Thoracic aorta (tissue), 2 donors: Measurements from ENCODE around the gene NDUFAB1. TPM values are rescaled to one million over a fixed set of nuclear protein-coding genes. Genes with fewer than 3 reads are reported as not detected.

Source experiments
- ATAC-seq: fragments of 150-250 bp; one replicate; pipeline ENCODE4 v1.8.0; 2017; ENCODE audit warnings: low read depth; ENCODE audit not compliant: insufficient number of reproducible peaks, low FRiP score
- DNase-seq: peaks from one replicate; pipeline ENCODE4 v3.0.0-alpha.2; 2020; ENCODE audit warnings: low spot score
- H3K27ac ChIP-seq, 2 donors: fragments of 200-600 bp; sonication (generic); 1 replicate in 1 of 2; 2 replicates in 1 of 2; pipeline ENCODE4 v1.5.1; 2016; ENCODE audit warnings: mild to moderate bottlenecking in 2 of 2, moderate library complexity in 2 of 2
- H3K27me3 ChIP-seq: fragments of 200-600 bp; sonication (generic); replicated peaks from 2 replicates; pipeline ENCODE4 v1.6.0; 2016; ENCODE audit warnings: mild to moderate bottlenecking; ENCODE audit not compliant: insufficient read depth
- H3K36me3 ChIP-seq: fragments of 200-600 bp; sonication (generic); one replicate; pipeline ENCODE4 v1.5.1; 2016
- H3K4me1 ChIP-seq, 2 donors: fragments of 200-600 bp; sonication (generic); 1 replicate in 1 of 2; 2 replicates in 1 of 2; pipeline versions ENCODE4 v1.5.1 to v1.6.0; 2016; ENCODE audit warnings: low read depth in 2 of 2, mild to moderate bottlenecking in 1 of 2; ENCODE audit not compliant: control insufficient read depth in 1 of 2
- H3K4me3 ChIP-seq: fragments of 200-600 bp; sonication (generic); 2 replicates; pipeline ENCODE4 v1.5.1; 2016; ENCODE audit warnings: mild to moderate bottlenecking
- H3K9me3 ChIP-seq: fragments of 200-600 bp; sonication (generic); 2 replicates; pipeline ENCODE4 v1.5.1; 2016
- total RNA-seq, 2 donors: library from RNA; depleted of rRNA; stranded (reverse); fragments of >200 nt; gene quantifications; one replicate each; pipeline versions ENCODE4 v1.1.0 to v1.2.3, GENCODE V29; 2016
- TF ChIP-seq, protein P1 (sequence below): fragments of 200-600 bp; sonication (generic); IDR thresholded peaks from one replicate; pipeline ENCODE4 v1.5.1; 2019; ENCODE audit warnings: antibody characterized with exemption

Gene NDUFAB1
- total RNA-seq, 2 donors from 2014 or later = 48.7 to 63.1 TPM

DNA sequence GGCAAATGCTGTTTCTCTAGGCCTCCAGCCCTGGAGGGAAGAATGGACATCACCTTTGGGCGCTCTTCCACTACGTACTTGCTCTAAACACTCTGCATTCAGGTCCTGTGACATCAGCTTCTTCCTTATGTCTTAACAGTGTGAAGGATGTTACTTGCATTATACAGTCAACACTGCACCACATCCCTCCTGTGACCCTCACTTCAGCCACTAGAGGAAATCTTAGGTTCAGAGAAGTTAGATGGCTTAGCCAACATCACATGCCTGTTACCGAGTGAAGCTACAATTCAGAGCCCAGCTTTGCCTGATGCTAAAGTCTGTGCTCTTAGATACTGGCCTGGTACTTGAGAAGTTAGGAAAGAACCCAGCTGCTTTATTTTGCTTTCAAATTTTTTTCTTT lies 20.3 kb downstream of the NDUFAB1 start:
- no peak for DNase-seq
- no peaks in the 10 kb centered on the region for H3K9me3 ChIP-seq
- H3K4me3 ChIP-seq = no peak overlapping the region
- no peak overlapping the region for H3K27ac ChIP-seq
- no peaks in the 10 kb centered on the region for H3K27me3 ChIP-seq
- no peak for ATAC-seq
- H3K36me3 ChIP-seq = peaks cover 40% of the 10 kb centered on the region
- TF ChIP-seq, protein P1, sequence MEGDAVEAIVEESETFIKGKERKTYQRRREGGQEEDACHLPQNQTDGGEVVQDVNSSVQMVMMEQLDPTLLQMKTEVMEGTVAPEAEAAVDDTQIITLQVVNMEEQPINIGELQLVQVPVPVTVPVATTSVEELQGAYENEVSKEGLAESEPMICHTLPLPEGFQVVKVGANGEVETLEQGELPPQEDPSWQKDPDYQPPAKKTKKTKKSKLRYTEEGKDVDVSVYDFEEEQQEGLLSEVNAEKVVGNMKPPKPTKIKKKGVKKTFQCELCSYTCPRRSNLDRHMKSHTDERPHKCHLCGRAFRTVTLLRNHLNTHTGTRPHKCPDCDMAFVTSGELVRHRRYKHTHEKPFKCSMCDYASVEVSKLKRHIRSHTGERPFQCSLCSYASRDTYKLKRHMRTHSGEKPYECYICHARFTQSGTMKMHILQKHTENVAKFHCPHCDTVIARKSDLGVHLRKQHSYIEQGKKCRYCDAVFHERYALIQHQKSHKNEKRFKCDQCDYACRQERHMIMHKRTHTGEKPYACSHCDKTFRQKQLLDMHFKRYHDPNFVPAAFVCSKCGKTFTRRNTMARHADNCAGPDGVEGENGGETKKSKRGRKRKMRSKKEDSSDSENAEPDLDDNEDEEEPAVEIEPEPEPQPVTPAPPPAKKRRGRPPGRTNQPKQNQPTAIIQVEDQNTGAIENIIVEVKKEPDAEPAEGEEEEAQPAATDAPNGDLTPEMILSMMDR = no peak
- H3K4me1 ChIP-seq = no peaks in the 10 kb centered on the region

DNA sequence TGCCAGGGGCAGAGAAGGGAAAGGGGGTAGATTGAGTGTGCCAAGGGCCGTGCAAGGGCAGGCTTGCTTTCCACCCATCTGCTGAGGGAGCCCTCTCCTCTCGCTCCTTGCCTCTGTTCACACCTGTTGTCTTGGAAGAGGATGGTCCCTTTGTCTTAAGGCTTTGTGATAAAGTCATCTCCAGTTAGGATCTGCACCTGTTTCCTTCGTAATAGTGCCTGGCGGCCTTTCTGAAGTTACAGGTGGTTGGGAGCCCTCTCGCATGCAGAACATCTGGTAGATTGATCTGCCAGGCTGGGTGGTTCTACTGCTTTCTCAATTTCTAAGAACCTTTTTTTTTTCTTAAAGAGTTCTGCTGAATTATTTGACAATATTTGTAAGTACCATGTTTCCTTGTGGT lies 22.3 kb downstream of the NDUFAB1 start:
- Histone ChIP-seq H3K36me3 (peaks cover 46% of the 10 kb centered on the region), H3K27ac (no peak overlapping the region), H3K27me3 (no peaks in the 10 kb centered on the region), H3K4me3 (no peak overlapping the region), H3K9me3 (no peaks in the 10 kb centered on the region), H3K4me1 (no peaks in the 10 kb centered on the region)
- ATAC-seq (no peak), DNase-seq (no peak)
- TF ChIP-seq, protein P1 = no peak

DNA sequence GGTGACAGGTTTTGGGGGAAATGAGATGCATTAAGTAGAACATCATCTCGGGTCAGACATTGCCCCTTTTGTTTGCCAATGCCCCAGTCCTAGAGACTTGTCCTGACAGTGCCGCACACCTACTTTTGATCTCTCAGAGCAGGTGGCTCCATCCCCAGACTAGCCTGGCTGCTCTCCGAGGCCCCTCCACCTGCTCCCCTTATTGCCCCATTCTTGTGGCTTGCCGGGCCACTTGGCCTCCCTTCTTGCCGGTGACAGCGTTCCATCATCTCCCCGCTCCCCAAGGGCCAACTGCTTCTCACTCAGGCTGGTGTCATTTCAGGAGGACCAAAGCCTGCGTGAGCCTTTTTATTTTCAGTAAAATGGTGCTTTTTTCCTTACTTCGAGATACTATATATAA lies 23.7 kb downstream of the NDUFAB1 start:
- Histone ChIP-seq H3K36me3 (peaks cover 54% of the 10 kb centered on the region), H3K4me1 (no peaks in the 10 kb centered on the region), H3K27ac (no peak overlapping the region), H3K4me3 (no peak overlapping the region), H3K9me3 (no peaks in the 10 kb centered on the region), H3K27me3 (no peaks in the 10 kb centered on the region)
- no peak for DNase-seq
- no peak for ATAC-seq
- TF ChIP-seq, protein P1 = no peak

DNA sequence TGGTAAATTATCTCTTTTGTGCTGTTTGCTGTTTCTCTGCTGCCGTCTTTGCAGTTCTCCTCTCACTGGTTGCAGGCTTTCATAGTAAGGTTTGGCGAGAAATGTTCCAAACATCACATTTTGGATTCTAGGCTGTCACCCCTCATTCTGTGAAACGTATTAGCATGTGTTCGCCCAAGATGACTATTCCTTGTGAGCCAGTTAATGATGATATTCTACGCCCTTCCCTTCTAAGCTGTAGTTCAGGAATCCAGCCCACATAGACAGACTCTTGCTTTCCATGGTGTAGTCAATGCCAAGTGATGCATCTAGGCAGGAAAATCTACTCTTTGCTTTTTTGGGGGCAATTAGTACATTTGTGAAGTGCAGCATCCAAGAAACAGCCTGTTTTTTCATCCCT lies 24.2 kb downstream of the NDUFAB1 start:
- no peaks in the 10 kb centered on the region for H3K9me3 ChIP-seq
- H3K4me1 ChIP-seq = no peaks in the 10 kb centered on the region
- no peak for DNase-seq
- H3K4me3 ChIP-seq = no peak overlapping the region
- H3K36me3 ChIP-seq = peaks cover 59% of the 10 kb centered on the region
- ATAC-seq = no peak
- TF ChIP-seq, protein P1 = no peak
- H3K27me3 ChIP-seq = no peaks in the 10 kb centered on the region
- H3K27ac ChIP-seq = no peak overlapping the region

DNA sequence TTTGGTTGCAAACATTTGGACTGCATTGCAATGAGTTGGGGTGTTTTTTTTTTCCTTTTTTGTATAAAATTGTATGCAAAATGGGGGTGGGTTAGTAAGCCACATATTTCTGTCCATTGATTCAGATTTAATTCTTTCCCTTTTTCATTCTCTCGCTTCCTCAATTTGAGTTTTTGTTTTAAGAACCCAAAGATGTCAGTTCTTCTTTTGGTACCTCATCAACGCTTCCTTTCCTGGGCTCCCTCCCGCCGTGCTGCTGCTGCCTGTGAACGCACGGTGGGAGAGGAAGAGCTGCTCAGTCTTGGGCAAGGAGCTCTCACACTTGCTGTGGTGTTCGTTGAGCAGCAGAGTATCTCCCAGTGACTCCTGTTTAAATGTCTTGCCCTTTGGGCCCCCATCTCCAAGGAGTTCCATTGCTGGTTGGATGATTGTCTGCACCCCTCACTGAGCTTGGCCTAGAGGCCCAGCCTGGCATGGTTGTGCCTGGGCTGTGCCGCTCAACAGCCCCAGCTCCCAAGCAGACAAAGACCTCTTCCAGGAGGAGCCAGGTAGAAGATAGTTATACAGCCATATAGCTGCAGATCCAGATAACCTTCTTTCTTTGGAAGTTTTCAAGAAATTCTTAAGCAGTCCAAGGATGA lies 25.0 kb downstream of the NDUFAB1 start:
- Histone ChIP-seq H3K27me3 (no peaks in the 10 kb centered on the region), H3K36me3 (peaks cover 61% of the 10 kb centered on the region), H3K4me1 (no peaks in the 10 kb centered on the region), H3K9me3 (no peaks in the 10 kb centered on the region), H3K27ac (no peak overlapping the region), H3K4me3 (no peak overlapping the region)
- no peak for ATAC-seq
- TF ChIP-seq, protein P1 = no peak
- DNase-seq = no peak
